ENCODE data around the gene TAS2R7.

TAS2R7 gene, protein sequence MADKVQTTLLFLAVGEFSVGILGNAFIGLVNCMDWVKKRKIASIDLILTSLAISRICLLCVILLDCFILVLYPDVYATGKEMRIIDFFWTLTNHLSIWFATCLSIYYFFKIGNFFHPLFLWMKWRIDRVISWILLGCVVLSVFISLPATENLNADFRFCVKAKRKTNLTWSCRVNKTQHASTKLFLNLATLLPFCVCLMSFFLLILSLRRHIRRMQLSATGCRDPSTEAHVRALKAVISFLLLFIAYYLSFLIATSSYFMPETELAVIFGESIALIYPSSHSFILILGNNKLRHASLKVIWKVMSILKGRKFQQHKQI

DNA sequence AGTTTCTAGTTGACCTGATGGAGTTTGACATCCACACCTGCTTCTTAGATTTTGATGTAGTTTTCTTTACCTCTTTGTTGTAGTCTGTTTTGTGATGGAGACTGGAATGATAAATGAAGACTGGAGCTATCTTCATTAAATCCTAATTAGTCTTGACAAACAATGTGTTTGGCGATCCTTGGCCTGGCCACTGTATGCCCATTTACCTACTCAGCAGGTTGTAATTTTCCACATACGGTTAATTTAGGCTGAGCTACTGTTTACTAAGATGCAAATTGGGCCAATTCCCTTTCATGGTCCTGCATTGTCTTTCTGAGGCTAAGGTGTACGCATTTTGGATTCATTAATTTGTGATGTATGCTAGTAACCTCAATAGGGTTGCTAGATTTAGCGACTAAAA, at the start of gene TAS2R7:
Gene TAS2R7, minus strand, starts transcription at position 41 of the 400 bp plus-strand sequence. CDS start 57 bp downstream, outside the sequence.
- CTCF ChIA-PET, result no interaction called here
- no peak for DNase-seq (ENCODE audit: extremely low spot score)
- TF ChIP-seq FOXA1 (IDR thresholded peaks at IDR 0.05) (no peak), FOXM1 (IDR thresholded peaks at IDR 0.05; ENCODE audit: borderline replicate concordance) (no peak), HDGF (IDR thresholded peaks at IDR 0.05; ENCODE audit: borderline replicate concordance) (no peak), ZNF384 (IDR thresholded peaks at IDR 0.05) (no peak), BHLHE40 (IDR thresholded peaks at IDR 0.05; ENCODE audit: borderline replicate concordance) (no peak), NFRKB (IDR thresholded peaks at IDR 0.05) (no peak), SP1 (IDR thresholded peaks at IDR 0.05) (no peak), L3MBTL2 (conservative IDR thresholded peaks at IDR 0.05) (no peak), FOXK2 (IDR thresholded peaks at IDR 0.05) (no peak), SUZ12 (IDR thresholded peaks at IDR 0.05) (no peak), CTBP1 (IDR thresholded peaks at IDR 0.05; ENCODE audit: borderline replicate concordance) (no peak), TARDBP (IDR thresholded peaks at IDR 0.05) (no peak), ARNT (IDR thresholded peaks at IDR 0.05) (no peak), ELF4 (IDR thresholded peaks at IDR 0.05) (no peak), LEF1 (IDR thresholded peaks at IDR 0.05; ENCODE audit: borderline replicate concordance) (no peak)
- TF ChIP-seq, protein P1, sequence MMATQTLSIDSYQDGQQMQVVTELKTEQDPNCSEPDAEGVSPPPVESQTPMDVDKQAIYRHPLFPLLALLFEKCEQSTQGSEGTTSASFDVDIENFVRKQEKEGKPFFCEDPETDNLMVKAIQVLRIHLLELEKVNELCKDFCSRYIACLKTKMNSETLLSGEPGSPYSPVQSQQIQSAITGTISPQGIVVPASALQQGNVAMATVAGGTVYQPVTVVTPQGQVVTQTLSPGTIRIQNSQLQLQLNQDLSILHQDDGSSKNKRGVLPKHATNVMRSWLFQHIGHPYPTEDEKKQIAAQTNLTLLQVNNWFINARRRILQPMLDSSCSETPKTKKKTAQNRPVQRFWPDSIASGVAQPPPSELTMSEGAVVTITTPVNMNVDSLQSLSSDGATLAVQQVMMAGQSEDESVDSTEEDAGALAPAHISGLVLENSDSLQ (IDR thresholded peaks at IDR 0.05), result no peak

DNA sequence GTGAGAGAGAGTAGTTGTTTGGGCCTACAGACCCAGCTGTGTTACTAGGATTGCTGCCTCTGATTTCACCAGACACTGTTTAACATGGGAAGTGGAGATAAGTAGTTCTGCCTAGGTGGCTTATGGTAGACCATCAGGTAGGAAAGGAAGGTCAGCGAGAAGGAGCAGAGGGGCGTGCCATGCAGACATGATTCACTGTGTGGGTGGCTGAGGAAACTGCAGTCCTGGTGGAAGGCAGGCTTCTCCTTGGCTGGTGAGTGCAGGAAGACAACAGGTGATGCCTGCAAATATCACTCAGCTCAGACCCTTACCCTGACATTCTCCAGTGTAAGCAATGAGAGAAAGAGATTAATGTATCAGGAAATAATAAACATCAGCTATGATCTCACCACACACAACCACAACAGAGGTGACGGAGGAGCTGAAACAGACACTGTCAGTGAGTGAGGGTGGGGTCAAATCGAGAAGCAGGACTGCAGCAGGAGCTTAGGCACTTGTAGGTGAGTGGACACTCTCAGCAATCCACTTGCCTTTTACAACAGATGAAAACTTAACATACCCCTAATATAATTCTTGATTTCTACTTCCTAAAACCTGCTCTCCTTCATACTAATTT, 48.9 kb upstream of the TAS2R7 start:
- ChIA-PET POLR2A (no interaction called here), CTCF (no interaction called here)
- no peak for DNase-seq (ENCODE audit: extremely low spot score)
- TF ChIP-seq FOXA1 (IDR thresholded peaks at IDR 0.05) (no peak), BHLHE40 (IDR thresholded peaks at IDR 0.05; ENCODE audit: borderline replicate concordance) (no peak), TARDBP (IDR thresholded peaks at IDR 0.05) (no peak), ARNT (IDR thresholded peaks at IDR 0.05) (no peak), ZNF384 (IDR thresholded peaks at IDR 0.05) (no peak), NFRKB (IDR thresholded peaks at IDR 0.05) (no peak), HDGF (IDR thresholded peaks at IDR 0.05; ENCODE audit: borderline replicate concordance) (no peak), SUZ12 (IDR thresholded peaks at IDR 0.05) (no peak), FOXK2 (IDR thresholded peaks at IDR 0.05) (no peak), SP1 (IDR thresholded peaks at IDR 0.05) (no peak), ELF4 (IDR thresholded peaks at IDR 0.05) (no peak), LEF1 (IDR thresholded peaks at IDR 0.05; ENCODE audit: borderline replicate concordance) (no peak), CTBP1 (IDR thresholded peaks at IDR 0.05; ENCODE audit: borderline replicate concordance) (no peak), FOXM1 (IDR thresholded peaks at IDR 0.05; ENCODE audit: borderline replicate concordance) (no peak), L3MBTL2 (conservative IDR thresholded peaks at IDR 0.05) (no peak)
- TF ChIP-seq, protein P1 (IDR thresholded peaks at IDR 0.05), result no peak

More for the DNA sequence above, at the start of gene TAS2R7:
- POLR2A ChIA-PET, result no interaction called here

DNA sequence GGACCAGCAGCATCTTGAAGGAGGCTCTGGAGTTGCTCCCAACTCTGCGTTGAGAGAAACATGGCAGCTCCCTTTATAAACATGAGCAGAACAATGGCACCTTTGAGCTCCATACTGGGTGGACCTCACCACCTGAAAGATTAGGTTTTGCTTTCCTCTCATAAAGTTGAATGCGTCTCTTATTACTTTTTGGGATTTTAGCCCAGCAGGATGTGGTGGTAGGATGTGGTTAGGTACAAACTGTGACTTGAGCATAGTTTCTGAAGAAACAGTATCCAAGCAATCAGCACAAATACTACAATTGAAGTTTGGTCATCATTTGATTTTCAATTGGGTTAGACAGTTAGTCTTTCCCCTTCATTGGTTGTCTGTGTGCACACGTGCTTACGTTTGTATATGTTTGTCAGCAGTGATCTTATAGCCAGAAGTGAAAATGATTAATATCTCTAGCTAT, 47.0 kb upstream of the TAS2R7 start, which contains the start of gene PRR4:
Gene PRR4, minus strand, starts transcription at position 51 of the 454 bp plus-strand sequence. Its CDS starts 38 bp downstream, at position 13.
- TF ChIP-seq FOXK2 (IDR thresholded peaks at IDR 0.05) (no peak), BHLHE40 (IDR thresholded peaks at IDR 0.05; ENCODE audit: borderline replicate concordance) (no peak), TARDBP (IDR thresholded peaks at IDR 0.05) (no peak), ARNT (IDR thresholded peaks at IDR 0.05) (no peak), FOXM1 (IDR thresholded peaks at IDR 0.05; ENCODE audit: borderline replicate concordance) (no peak), NFRKB (IDR thresholded peaks at IDR 0.05) (no peak), ZNF384 (IDR thresholded peaks at IDR 0.05) (no peak), CTBP1 (IDR thresholded peaks at IDR 0.05; ENCODE audit: borderline replicate concordance) (no peak), SUZ12 (IDR thresholded peaks at IDR 0.05) (no peak), LEF1 (IDR thresholded peaks at IDR 0.05; ENCODE audit: borderline replicate concordance) (no peak)
- TF ChIP-seq, protein P1 (IDR thresholded peaks at IDR 0.05), result no peak
- CTCF ChIA-PET, result no interaction called here
- no peak for DNase-seq (ENCODE audit: extremely low spot score)
- POLR2A ChIA-PET, result no interaction called here

GRCh38 chr12:10847744-10848143, 45.3 kb upstream of the TAS2R7 start:
- no peak for DNase-seq (ENCODE audit: extremely low spot score)
- POLR2A ChIA-PET, result no interaction called here
- CTCF ChIA-PET, result no interaction called here
- TF ChIP-seq ARNT (IDR thresholded peaks at IDR 0.05) (no peak), BHLHE40 (IDR thresholded peaks at IDR 0.05; ENCODE audit: borderline replicate concordance) (no peak), FOXK2 (IDR thresholded peaks at IDR 0.05) (no peak), TARDBP (IDR thresholded peaks at IDR 0.05) (no peak)

DNA sequence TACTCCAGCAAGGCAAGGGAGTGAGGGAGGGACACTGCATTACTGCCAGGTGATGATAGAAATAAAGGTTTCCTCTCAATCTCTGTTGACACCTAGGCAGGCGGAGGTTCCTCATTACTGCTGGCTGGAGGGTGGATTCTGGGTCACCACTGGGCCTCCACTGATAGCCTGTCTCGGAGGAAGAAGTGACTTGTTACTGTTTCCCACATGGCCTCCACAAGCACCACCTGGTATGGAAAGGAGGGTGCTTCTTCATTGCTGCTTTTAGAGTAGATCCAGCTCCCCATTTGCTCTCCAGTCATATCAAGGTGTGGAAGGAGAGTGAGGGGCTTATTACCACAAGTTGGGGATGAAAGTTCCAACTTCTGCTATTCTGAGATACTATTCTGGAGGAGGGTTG, 40.4 kb upstream of the TAS2R7 start:
- ChIA-PET CTCF (no interaction called here), POLR2A (no interaction called here)
- TF ChIP-seq LEF1 (IDR thresholded peaks at IDR 0.05; ENCODE audit: borderline replicate concordance) (no peak), FOXA1 (IDR thresholded peaks at IDR 0.05) (no peak), L3MBTL2 (conservative IDR thresholded peaks at IDR 0.05) (no peak), ELF4 (IDR thresholded peaks at IDR 0.05) (no peak), CTBP1 (IDR thresholded peaks at IDR 0.05; ENCODE audit: borderline replicate concordance) (no peak), FOXK2 (IDR thresholded peaks at IDR 0.05) (no peak)
- no peak for DNase-seq (ENCODE audit: extremely low spot score)

DNA sequence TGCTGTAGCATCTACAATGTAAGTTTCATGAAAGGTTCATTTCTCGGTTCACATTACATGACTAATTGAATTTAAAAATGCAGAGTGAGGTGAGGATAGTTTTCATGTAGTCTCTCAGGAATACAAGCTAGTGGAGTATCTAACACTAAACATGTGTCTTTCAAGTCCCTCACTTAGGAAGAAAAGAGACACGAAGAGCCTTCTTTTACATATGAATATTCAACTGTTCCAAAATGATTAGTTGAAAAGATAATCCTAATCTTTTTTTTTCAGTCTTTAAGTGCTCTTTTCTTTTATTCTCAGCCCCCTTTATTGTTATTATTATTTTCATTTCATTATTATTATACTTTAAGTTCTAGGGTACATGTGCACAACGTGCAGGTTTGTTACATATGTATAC, 36.0 kb upstream of the TAS2R7 start:
- DNase-seq (ENCODE audit: extremely low spot score), result no peak
- TF ChIP-seq HDGF (IDR thresholded peaks at IDR 0.05; ENCODE audit: borderline replicate concordance), result no peak
- TF ChIP-seq, protein P1 (IDR thresholded peaks at IDR 0.05), result no peak
- no peak for TF ChIP-seq LEF1 (IDR thresholded peaks at IDR 0.05; ENCODE audit: borderline replicate concordance)
- no peak for TF ChIP-seq CTBP1 (IDR thresholded peaks at IDR 0.05; ENCODE audit: borderline replicate concordance)
- TF ChIP-seq ELF4 (IDR thresholded peaks at IDR 0.05), result no peak
- TF ChIP-seq ARNT (IDR thresholded peaks at IDR 0.05), result no peak
- no peak for TF ChIP-seq SP1 (IDR thresholded peaks at IDR 0.05)
- TF ChIP-seq NFRKB (IDR thresholded peaks at IDR 0.05), result no peak
- no peak for TF ChIP-seq L3MBTL2 (conservative IDR thresholded peaks at IDR 0.05)
- TF ChIP-seq BHLHE40 (IDR thresholded peaks at IDR 0.05; ENCODE audit: borderline replicate concordance), result no peak
- TF ChIP-seq ZNF384 (IDR thresholded peaks at IDR 0.05), result no peak
- TF ChIP-seq FOXK2 (IDR thresholded peaks at IDR 0.05), result no peak
- no peak for TF ChIP-seq FOXA1 (IDR thresholded peaks at IDR 0.05)
- TF ChIP-seq TARDBP (IDR thresholded peaks at IDR 0.05), result no peak
- TF ChIP-seq FOXM1 (IDR thresholded peaks at IDR 0.05; ENCODE audit: borderline replicate concordance), result no peak
- no peak for TF ChIP-seq SUZ12 (IDR thresholded peaks at IDR 0.05)
- ChIA-PET CTCF (interaction anchor here (0.6 kb wide), 1 partner anchor 14 kb away, joined by 3 read pairs; no protein-coding TSS in a partner anchor), POLR2A (no interaction called here)
